GM18867 (cell line): ENCODE results near the gene MAPK13.
"Not testable (repeated sequence)": the region's sequence is repeated elsewhere in the genome, so short reads cannot be mapped to it uniquely, and the experiment has no call there.

Source experiments
- ATAC-seq: cut with Tn5 transposase; IDR thresholded peaks from one replicate; pipeline ENCODE4 v1.9.1; 2021; ENCODE audit warnings: mild to moderate bottlenecking, moderate library complexity; ENCODE audit not compliant: unreplicated experiment

MAPK13 gene

DNA sequence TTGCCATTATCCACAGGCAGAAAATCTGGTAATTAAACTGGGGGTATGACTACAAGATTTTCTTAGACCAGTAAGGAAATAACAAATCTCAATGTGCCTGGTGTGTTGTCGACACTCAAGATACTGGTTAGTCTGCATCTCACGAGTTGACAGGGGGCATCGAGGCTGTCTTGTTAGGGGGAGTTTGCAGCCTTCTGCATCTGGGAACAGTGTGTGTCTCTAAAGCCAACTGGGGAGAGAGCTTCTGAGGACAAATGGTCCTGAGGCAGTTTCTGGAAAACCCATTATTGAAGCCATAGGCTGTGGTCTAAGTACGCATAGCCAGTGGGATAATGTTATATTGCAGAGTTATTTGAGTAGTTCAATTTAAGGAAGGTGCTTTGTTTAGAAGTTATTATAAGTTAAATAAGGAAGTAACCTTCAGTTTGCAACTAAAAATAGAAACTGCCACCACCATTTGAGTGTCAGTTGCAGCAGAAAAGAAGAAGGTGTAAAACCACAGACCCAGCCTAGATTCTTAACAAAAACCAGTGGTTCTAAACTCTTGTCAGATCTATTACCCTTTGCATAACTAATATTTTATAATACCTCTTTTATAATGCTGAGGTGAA, 15.4 kb upstream of the MAPK13 start:
- ATAC-seq = peak; percentile 61

DNA sequence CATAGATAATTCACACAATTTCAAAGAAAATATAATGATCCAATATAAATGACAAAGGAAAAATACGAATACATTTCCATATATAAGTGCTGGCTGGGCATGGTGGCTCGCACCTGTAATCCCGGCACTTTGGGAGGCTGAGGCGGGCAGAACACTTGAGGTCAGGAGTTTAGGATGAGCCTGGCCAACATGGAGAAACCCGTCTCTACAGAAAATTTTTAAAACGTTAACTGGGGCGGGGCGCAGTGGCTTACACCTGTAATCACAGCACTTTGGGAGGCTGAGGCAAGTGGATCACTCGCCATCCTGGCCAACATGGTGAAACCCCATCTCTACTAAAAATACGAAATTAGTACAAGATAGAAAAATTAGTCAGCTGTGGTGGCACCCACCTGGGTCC, 14.9 kb upstream of the MAPK13 start:
- no peak for ATAC-seq

DNA sequence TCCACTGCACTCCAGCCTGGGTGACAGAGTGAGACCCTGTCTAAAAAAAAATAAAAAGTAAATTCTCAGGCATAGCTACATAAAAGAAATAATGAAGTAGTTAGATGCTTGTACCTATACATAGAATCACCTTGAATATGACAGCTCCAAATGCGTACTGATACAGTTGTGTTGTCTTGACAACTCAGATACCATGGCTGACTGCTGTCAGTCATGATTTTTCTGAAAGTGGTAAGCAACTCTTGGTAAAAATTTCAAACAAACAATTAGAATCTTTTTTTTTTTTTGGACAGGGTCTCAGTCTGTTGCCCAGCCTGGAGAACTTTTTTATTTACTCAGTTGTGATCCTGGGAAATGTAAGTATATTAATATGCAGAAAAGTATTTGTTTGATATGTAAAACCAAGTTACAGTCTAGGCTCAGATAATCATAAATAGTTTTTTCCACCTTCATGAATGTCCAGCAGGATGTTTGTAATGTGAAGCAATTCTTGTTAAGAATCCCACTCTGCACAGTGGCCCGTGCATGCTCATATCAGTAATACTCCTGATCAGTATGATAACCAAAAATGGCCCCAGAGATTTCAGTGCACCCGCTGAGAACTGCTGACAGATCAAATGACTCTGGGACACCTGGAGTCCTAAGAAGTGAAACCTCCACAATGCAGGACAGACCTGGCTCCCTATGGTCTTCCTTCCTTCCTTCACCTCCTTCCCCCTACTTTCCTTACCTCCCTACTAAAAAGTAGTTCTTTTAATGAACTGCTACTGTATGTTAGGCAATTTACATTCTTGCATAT, 14.0 kb upstream of the MAPK13 start:
- ATAC-seq = no peak

DNA sequence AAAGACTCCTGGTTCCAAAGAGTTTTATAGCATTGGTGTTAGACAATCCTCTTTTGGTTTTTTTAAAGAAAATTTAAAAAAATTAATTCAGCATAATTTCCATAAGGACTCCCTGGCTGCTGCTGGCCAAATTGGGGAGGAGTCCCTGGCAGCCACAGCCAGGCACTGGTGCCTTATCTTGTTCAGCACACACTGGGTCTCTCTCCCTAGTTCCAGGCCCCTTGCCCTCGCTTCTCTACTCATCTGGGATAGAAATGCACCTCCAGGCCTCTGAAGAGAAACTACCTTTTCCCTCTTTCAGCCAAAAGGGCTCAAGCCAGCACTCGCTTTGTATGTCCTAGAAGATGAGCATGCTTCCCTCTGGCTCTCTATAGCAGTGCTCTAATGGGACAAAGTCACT, 13.4 kb upstream of the MAPK13 start:
- ATAC-seq = no peak

DNA sequence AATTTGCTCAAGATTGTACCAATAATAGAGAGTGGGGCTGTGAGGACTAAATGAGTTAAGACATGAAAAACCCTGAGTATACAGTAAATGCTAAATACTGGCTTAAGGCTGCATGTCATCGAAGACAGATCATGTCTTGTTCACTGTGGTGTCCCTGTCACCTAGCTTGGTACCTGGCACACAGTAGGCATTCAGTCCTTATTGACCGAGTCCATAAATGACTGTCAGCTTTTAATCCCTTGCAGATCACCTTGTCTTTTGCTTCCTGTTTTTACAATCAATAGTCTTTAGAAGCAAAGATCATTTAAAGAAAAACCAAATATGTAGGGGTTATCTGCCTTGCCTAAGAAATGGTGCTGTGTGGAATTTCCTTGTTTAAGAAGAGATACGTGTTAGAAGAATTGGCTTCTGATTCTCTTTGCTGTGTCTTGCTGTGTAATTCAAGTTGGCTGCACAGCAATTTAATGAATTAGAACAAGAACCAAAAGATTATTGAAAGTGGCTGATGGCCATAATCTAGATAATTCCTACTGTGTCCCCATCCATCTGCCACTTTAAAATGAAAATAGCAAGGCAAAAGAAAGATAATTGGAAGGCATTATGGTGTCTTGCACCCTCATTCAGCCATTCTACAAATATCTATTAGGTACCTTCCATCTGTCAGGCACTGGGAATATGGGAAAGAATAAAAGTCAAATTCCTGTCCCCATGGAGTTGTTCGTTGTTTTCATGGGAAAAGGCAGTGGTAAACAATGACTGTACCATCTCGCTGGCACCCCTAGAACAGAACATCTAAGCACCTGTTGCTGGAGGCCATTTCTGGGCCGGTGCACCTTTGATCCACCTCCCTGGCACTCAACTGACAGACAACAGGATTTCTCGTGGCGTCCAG, 12.4 kb upstream of the MAPK13 start:
- no peak for ATAC-seq

DNA sequence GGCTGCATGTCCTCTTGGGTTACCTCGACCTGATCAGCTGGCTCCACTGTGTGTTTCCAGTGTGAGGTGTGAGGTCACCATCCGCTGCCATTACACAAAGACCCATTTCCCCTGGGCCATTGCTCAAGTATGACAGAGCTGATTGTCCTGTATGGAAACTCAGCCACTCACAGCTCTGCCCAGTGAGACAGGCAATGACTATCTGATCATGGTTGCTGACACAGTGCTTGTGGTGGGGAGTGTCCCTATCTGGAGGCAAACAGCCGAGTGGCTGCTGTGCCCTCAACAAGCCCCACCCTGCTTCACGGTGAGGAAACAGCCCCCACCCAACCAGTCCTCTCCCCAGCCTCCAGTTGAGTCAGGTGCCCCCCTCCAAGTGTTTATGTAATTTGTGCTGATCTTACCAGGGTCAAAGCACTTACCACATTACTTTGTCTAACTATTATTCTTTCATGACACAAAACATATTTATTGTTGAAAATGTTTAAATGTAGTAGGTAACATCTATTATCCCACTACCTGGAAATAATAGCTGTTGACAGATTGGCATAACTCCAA, 11.7 kb upstream of the MAPK13 start:
- no peak for ATAC-seq

DNA sequence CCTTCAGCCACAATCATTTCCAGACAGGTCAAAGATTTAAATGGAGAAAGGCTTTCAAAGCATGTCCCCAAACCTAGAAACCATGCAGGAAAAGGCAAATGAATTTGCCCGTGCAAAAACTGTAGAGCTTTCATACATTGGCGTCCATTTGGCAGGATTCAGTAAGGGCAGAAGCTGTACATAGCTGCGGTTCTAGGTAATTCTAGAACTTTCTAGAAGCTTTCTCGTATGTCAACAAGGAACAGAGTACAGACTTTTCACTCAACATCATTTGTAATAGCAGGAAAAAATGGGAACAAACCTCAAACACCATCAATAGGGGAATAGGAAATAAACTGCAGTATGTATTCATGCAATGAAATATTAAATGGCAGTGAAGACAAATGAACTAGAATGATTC, 11.1 kb upstream of the MAPK13 start:
- no peak for ATAC-seq

DNA sequence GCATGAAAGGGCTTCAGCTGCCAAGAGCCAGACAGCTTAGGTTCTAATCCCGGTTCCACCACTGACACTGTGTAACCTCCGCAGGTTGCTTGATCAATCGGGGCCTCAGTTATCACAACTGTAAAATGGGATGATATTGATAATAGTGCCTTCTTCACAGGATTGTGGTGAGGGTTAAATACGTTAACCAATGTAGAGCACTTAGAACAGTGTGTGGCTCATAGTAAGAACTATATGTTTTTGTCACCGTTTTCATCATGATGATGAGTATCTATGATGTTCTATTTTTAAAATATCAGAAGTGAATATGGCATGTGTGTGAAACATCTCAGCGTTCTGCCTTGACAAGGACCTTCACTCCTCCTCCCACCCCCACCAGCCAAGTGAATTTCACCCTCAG, 10.3 kb upstream of the MAPK13 start:
- no peak for ATAC-seq

DNA sequence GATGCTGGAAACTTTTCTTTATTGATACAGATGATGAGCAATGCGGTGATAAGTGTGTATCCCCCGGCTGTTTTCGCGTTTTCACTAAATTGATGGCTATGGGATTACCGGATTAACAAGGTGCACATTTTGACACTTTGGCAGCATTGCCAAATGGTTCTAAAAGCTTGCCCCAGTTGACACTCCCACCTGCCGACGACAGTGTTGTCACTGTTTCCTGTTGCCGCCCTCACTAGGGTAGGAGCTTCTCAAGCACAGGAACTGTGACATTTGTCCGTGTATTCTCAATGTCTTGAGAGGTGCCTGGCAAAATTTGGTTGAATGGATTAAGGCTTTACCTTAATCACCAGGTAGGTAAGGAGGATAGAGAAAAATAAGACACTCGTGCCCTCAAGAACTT, 9.8 kb upstream of the MAPK13 start:
- peak; percentile 40 for ATAC-seq

DNA sequence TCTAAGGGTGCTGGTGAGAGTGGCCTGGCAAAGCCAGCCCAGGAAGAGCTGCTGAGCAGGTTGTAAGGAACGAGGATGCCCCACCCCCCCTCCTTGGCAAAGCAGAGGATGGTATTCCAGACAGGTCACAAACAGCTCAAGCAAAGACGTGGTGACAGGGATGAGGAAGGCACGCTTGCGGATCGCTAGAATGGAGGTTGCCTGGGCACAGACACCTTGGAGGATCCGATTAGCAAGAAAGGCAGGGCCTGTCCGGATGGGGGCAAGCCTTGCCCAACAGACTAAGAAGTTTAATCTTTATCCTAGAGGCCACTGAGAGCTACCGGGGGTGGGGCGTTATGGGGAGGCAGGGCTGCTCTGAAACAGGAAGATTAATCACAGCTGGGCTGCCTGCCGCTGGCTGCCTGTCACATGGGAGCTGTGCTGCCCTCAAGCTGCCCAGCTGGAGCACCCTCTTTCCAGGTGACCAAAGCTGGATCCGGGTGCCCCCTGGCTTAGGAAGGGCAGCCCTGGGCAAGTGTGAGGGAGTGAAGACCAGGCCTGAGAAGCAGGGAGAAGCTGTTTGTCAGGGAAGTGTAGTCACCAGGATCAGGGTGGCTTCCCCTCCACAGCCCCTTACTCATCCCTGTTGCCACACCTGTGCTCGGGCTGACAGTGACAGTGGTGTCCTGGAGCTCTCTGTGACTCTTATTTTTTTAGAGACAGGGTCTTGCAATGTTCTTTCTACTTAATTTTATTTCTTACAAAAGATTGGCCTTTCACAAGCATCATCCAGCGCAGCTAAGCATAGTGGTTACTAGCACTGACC, 9.1 kb upstream of the MAPK13 start:
- peak; percentile 43 for ATAC-seq

DNA sequence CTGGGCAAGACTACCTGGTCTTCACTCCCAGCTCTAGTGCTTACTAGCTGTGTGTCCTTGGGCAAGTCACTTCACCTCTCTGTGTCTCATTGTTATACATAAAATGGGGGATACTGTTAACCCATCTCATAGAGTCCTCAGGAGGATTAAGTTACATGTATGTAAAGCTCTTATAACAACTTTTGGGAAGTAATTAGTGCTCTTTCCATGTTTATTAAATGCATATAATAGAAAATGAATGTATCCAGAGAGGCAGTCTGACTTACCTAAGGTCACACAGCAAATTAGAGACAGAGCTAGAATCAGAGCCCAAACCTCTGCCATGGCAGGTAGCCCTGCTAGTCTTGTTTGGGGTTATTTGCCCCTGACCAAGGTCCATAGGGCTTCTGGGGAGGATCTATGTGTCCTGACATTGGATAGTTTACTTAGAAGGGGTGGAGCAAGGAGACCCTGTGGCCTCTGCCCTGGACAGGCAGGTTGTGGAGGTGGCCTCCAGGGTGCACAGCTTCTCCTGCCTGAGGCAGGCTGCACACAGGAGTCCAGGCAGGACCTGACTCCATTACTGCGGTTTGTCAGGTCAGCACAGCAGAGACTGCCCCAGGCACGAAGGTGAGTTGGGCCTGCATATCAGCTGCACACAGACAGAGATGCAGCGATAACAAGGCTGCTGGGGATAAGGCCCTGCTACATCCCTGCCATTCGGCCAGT, 8.4 kb upstream of the MAPK13 start:
- no peak for ATAC-seq

DNA sequence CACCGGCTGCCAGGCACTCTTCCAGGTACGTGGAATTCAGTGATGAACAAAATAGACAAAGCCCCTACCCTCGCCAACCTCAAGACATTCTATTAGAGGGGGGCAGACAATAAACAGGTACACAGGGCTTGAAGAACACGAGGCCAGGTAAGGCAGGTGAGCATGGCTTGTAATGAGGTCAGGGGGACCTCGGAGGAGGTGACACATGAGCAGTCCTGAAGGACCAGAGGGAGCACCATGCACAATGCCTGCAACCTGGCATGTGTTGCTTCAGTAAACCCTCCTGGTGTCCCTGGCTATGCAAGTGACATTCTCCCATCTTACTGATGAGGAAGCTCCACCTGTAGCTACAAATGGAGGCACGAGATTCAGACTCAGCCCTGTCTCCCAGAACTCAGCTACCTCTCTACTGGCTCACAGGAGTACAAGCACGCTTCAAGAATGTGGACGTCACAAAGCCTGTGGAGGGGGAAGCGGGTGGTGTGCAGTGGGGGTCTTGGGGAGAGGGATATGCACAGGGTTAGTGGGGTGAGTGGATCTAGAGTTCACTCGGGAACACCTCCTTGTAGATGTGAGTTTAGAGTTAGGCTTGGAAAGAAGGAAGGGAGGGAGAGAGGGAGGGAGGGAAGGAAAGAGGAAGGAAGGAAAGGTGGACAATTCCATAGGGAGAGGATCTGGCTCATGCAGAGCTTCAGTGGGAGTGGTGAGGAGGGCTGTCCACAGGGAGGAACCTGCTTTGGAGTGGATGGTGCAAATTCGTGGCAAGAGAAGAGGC, 7.6 kb upstream of the MAPK13 start:
- ATAC-seq = no peak

DNA sequence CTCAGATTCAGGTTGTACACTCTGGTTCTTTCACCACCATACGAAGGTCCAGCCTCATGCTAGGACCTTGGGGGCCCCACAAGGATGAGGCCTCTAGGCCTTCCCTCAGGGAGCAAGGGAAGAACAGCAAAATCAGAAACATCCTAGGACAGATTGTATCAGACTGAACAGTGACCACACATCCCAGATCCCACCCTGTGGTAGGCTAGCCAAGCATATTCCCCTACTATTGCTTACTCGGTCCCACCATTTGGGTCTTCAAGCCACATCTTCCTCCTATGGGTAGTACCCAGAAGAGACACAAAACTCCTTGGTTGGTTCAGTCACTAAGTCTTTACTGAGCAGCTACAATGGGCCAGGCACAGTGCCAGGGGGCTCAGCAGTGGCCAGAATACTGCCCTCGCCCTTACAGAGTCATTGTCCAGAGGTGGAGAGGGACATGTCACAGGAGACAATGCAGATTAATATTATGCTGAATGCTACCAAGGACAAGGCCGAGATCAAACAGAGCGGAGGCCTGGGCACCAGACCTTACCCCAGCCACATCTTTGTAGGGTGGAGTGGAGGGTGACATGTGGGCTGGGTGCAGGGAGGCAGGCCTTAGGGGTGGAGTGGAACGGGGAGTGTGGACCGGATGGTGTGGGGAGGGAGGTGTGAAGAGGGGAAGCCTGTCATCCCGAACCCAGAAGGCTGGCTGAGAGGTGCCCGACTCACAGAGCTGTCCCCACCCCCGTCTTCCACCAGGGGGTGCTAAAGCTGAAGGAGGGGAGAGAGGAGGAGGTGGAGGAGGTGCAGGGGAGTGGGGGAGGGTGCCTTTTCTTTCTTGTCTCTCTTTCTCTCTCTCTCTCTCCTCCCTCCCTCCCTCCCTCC, 6.8 kb upstream of the MAPK13 start:
- ATAC-seq = peak; percentile 80

DNA sequence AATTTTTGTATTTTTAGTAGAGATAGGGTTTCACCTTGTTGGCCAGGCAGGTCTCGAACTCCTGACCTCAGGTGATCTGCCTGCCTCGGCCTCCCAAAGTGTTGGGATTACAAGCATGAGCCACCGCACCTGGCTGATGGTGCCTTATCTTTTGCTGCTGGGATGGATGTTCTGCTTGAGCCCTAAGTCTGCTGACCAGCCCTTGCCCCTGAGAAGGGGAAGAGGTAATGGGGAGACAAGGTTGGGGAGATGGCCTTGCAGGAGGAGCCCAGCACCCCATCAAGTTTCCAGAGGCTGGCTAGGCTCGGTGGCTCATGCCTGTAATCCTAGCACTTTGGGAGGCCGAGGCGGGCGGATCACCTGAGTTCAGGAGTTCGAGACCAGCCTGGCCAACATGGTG, 6.0 kb upstream of the MAPK13 start:
- not testable (repeated sequence) for ATAC-seq

DNA sequence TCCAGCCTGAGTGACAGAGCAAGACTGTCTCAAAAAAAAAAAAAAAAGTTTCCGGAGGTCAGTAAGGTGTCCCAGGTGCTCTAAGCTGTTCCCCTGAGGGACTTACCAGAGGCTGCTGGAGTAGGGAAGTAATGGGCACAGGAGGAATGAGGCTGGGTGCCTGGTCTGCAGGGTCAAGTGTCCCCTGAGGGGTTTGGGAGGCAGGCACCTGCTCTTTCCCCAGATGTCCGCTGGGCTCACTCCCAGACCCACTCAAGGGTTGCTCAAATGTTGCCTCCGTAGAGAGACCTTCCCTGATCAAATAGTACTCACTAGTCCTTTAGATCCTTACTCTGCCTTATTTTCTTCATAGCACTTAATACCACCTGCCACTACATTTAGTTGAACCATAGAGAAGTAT, 5.4 kb upstream of the MAPK13 start:
- ATAC-seq = no peak

DNA sequence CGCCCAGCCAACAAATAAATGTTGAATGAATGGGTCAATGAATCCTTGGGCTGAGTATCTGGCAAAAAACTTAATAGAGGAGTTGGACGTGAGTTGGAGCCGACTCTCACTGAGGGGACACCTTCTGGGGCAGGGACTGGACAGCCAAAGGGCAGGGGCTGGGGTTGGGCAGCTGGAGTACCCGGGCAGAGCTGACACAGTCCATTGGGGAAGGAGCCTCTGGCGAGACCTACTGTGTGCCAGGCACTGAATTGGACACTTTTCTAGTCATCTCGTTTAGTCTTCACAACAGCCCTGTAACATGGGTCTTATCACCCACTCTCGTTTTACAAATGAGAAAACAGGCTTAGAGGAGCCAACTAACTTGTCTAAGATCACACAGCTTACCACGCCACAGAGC, 4.7 kb upstream of the MAPK13 start:
- ATAC-seq = no peak

DNA sequence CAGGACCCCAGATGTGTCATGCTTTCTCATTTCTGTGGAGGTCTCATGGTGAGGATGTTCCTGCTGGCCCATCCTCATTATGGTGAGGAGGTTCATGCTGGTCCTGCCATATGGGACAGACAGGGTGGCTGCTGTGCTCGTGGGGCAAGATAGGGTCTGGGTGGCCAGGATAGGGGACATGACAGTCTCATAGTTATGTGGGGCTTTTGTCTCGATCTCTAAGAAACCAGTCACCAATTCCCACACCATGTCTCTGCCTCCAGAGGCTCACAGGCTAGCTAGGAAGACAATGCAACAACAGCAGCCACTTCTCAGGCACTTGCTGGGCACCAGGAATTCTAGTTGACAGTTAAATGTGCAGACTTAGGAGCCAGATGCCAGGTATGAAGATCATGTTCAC, 4.2 kb upstream of the MAPK13 start:
- no peak for ATAC-seq
